HUDEP-2 (cell line): ENCODE measurements around the gene SYDE2.

Experiments used
- DNase-seq, 76 experiments: peaks; one replicate each; lab custom pipeline; 2025; ENCODE audit not compliant: unreplicated experiment in 76 of 76; lab: John Stamatoyannopoulos, UW

Gene SYDE2

DNA sequence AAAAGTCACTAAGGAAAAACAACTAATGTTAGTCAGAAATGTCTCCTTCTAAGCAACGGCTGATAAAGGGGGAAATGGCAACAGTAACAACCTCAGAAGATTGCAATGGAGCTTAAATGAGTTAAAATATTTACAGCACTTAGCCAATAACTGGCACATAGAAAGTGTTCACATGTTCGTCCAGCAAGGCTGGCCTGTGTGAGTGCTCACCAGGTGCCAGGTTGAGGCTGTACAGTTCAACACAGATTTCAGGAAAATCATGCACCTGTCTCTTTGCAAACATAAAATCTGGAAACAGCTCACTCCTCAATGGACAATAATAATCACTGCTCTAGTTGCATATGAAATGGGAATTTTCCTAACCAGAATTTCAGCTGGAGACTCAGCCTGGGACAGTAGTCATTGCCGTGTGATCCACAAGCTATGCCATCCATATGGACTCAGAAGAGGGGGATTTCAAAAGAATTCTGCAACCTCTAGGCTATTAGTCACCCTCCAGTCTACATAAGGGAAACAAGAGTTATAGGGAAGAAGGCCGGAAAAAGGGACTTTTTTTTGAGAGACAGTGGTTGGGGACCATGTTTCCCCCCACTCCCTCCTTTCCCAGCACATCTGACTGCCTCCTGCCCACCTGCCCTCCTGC lies 68.6 kb downstream of the SYDE2 start:
- DNase-seq: no peak

DNA sequence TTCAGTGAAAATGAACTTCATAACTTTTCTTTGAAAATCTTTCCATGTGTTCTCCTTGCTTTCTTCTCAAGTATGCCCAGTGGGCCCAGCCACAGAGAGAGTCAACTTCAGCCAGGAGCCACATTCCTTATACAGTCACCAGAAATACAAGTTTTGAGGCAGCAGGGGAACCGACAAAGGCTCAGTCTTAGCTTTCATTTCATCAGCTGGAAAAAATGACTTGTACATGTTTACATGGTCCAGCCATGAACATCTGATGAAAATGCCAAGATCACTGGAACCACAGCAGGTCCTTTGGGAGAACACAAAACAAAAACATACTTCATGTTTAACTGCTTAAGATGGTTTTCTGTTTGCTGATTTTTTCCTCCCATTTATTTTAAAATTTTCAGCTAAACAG lies 72.5 kb downstream of the SYDE2 start:
- no peak for DNase-seq

DNA sequence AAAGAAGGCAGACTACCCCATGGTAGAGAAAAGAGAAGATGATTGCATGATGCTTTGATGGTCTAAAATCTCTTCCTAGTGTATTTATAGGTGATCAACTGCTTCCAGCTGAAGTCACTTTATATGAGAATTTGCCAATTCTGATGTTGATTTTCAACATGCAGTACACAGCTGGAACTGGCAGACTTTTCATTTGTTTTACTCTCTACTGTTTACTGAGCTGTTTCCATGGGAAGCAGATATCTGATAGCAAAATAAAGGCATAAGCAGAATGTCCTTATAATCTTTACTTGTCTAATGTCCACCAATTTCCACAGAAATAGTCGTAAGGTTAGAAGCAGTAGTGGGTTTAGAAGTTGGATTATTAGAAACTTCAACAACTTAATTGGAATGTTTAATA lies 74.9 kb downstream of the SYDE2 start:
- DNase-seq: no peak

DNA sequence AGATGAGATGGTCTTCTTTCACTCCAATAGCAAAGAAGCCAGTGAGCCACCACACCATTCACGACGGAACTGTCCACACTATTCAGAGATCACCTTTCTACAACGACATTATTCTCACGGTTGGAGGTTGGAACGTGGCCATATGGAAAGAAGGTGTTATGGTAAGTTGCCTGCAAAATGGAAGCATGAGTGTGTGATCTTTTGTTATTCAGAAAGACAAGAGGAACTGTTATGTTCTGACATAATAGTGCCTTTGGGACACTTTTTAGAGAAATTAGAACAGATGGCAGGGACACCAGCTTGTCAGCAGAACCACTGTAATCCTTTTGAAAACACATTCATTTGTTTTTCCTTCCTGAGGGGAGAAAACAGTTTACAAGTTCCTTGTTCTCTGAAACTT lies 76.7 kb downstream of the SYDE2 start:
- no peak for DNase-seq

DNA sequence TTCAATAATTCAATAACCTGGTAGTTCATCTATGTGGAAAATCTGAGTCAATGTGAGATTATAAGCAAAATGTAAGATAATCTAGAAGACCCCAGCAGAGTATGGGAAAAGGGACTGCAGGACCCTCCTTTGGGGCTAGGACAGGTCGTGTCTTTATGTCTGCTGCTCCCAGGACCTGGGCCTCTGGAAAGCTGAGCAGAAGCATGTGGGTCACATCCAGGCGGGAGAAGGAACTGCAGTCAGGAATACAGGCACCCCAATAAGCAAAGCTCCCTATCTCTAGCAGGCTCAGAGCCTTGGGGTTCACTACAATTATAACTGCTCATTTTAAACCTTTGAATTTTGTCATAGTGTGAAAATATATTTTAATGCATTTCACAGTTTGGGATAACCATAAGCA lies 78.6 kb downstream of the SYDE2 start:
- DNase-seq: no peak

DNA sequence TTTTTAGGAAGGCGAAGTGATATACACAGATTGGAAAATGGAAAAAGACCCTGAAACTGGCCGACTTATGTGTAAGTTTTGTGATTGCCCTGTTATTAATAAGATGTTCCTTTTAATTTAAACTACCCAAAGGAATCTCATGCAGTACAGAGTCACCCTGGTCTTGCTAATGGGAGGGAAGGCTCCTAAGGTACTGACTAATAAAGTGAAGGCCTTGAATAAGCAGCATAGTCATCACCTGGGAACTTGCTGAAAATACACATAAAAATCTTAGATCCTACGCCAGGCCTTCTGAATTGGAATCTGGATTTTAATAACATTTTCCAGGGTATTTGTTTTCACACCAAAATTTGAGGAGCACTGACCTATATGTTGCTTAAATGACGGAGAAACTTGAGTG lies 79.1 kb downstream of the SYDE2 start:
- DNase-seq: no peak

DNA sequence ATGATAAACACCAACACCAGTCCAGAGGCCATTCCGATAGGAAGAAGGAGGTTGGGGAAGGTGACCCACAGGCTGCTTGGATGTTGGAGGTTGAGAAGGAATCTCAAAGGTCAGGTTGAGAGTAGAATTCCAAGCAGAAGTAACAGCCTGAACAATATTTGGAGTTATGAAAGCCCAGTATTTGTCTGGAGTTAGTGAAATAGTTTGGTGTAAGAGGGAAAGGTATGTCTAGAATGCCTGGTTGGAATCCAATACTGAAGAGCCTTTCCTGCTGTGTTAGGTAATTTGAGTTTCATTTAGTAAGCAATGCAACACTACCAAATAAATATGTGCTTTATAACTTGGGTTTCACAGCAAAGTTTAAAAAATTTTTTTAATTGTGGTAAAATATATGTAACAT lies 82.1 kb downstream of the SYDE2 start:
- no peak for DNase-seq

DNA sequence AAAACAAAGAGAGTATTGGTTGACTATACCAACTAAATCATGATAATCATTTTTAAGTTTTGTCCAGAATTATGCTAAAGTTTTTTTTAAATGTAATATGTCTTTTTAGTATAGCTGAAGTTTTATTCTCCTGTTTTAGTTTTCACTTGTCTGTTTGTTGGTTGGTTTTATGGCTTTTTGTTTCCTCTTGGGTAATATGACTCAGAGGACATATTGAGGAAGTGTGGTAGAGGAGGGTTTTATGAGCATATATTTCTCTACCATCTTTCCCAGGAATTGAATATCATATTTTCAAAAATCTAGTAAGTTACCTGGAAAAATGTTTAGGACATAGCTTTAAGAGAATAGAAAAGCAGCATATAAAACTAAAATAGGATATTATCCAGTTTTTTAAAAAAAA lies 84.0 kb downstream of the SYDE2 start:
- DNase-seq: no peak

DNA sequence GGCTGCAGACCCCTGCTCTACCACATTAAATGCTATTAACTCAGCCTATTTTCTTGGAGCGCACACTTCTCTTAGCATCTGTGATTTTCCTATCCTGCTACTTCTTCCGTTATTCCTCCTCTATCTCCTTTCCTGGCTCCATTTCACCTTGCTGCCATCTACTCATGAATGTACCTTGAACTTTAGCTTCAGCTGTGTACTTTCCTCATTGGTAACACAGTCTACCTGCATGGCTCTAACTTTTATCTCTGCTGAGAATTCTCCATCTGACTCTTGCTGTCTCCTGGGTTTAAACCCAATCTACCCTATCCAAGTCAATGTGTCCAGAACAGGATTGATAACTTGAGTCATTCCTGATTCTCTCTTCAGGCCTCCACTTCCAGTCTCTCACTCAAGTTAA lies 84.9 kb downstream of the SYDE2 start:
- no peak for DNase-seq

DNA sequence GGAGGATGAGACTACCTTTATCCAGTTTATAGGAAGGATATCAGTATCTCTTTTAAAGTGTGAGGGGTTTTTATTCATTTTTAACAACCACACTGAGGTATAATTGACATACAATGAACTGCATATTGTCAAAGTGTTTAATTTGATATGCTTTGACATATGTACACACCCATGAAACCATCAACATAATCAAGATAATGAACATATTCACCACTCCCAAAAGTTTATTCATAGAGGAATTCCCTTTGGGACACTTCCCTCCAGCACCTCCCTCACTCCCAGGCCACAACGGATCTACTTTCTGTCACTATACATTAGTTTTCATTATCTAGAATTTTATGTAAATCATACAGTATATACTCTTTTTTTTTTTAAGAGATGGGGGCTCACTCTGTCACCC lies 89.1 kb downstream of the SYDE2 start:
- no peak for DNase-seq

DNA sequence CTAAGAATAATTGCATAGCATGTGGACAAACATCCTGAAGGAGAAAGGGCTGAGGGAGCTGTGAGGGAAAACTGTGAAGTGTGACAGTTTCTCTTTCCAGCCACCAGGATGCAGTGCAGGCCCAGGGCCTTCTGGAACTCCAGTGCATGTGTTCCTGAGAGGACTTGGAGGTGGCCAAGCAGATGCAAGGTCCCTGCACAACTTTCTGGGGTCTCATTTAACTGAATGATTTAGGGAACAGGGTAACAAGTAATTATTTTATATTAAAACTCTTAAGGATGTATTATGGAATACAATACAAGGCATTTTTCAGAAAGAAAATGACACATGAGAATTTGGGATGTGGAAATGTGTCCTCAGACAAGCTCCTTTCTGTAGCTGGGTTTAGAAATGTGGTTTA lies 91.3 kb downstream of the SYDE2 start:
- peak in 33 of 76 experiments; percentile 1 to 56 (median 18) for DNase-seq
